NCI-H2196 (cell line): Measurements from ENCODE around the gene CLMN.
"Not testable (repeated sequence)": the region's sequence is repeated elsewhere in the genome, so short reads cannot be mapped to it uniquely, and the experiment has no call there.

ENCODE experiments used
- DNase-seq: peaks from one replicate; lab custom pipeline; 2025; ENCODE audit not compliant: unreplicated experiment; lab: John Stamatoyannopoulos, UW

The CLMN gene

GRCh38 chr14:95289323-95290010, 30.2 kb downstream of the CLMN start:
- no peak for DNase-seq

- no peak for DNase-seq
Measured at GRCh38 chr14:95288672-95289322, 30.9 kb downstream of the CLMN start.

GRCh38 chr14:95287176-95287754, 32.4 kb downstream of the CLMN start:
- no peak for DNase-seq

- no peak for DNase-seq
Measured at GRCh38 chr14:95286645-95287044, 33.1 kb downstream of the CLMN start.

DNA sequence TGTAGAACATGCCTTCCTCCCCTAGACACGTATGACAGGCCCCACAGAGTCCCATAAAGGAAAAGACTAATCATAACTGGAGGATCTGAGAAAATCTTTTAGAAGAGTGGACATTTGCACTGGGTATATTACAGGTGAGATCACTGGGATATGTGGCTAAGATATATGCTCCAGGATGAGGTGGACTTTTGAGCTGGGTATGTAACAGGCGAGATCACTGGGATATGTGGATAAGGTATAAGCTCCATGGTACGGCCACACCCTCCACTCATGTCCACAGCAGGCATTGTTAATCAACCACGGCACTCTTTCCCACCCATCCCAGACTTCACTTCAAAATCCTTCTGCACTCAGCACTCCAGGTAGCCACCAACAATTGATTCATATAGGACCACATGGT, 34.1 kb downstream of the CLMN start:
- no peak for DNase-seq

GRCh38 chr14:95283802-95284201, 35.9 kb downstream of the CLMN start:
- DNase-seq, result not testable (repeated sequence)

DNA sequence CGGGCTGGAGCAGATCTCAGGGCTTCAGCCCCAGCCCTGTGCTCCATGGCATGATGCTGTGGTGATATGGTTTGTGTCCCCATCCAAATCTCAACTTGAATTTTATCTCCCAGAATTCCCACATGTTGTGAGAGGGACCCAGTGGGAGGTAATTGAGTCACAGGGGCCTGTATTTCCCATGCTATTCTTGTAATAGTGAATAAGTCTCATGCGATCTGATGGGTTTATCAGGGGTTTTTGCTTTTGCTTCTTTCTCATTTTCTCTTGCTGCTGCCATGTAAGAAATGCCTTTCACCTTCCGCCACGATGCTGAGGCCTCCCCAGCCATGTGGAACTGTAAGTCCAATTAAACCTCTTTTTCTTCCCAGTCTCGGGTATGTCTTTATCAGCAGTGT, 36.7 kb downstream of the CLMN start:
- not testable (repeated sequence) for DNase-seq

DNA sequence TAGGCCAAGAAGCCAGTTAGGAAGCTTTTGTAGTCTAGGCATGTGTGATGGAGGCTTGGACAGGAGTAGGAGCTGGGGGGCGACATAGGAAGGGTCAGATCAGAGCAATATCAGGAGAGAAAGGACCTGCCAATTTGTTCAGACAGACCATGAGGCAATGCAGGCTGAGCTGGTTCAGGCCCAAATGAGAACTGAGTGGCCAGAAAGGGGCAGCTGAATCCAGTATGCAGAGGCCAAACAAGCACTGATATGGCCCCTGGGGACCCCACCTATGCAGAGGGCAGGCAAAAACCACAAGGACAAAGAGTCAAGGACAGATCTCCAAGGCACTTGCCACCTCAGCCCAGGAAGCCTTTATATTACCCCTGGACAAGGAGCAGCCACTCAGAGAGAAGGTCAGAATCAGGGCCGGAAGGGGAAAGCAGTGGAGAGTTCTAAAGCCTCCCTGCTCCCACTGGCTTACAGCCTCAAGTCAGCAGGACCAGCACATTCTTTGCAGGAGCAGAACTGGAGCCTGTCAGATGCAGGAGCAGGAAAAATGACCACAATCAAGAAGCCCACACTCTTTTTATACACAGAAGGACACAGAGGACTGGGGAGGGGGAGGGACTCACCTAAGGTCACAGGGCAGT, 37.2 kb downstream of the CLMN start:
- DNase-seq, result no peak

DNA sequence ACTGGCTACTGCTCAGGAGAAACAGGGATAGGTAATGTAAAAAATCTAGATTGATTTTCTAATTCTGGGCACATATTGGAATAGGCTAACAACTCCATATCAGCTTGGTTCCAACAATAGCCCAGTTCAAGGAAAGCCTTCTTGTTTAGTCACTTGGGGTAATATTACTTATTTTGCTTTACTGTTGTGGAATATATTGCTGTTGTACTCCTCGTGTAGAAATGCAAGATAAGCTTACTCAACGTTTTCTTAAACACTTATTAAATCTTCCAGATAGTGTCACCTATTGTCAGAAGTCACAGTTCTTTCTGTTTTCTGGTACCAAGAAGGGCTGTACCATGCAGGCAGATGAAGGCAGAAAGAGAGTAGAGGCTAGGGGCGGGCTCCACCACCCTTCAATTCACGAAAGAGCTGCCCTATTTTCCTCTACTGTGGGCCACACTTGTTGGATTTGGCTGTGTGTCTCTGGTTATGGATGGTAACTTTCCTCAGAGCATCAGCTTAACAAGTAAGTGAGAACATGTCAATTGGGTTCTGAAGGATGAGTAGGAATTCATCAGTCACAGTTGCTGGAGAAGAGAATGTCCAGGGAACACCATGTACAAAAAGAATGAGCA, 38.0 kb downstream of the CLMN start:
- no peak for DNase-seq

DNA sequence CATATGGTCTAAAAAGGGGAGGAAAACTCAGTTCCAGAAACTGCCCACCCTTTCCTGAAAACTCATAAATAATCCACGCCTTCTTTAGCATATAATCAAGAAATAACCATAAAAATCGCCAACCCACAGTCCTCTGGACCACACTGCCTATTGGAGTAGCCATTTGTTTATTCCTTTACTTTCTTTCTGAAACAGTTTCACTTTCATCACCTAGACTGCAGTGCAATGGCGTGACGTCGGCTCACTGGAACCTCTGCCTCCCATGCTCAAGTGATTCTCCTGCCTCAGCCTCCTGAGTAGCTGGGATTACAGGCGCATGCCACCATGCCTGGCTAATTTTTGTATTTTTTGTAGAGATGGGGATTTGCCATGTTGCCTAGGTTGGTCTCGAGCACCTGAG, 44.2 kb downstream of the CLMN start:
- DNase-seq, result no peak

- no peak for DNase-seq
Measured at GRCh38 chr14:95274874-95275273, 44.8 kb downstream of the CLMN start.

DNA sequence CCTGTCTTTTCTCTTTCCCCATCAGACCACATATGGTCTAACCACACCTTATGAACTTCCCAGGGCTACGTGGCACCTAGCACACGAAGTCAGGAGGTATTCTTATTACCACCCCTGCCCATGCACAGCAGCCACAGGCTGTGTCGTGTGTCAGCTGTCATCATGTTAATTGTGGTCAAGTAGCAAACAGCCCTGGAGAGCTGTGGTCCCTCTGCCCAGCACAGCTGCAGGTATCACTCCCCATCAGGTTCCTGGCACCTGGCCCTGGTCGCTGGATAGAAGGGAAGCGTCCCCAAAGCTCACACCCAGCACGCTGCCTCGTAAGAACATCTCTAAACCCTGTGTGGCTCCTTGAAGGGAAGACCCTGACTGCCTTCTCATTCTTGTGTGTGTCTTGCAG, 45.4 kb downstream of the CLMN start:
- no peak for DNase-seq

DNA sequence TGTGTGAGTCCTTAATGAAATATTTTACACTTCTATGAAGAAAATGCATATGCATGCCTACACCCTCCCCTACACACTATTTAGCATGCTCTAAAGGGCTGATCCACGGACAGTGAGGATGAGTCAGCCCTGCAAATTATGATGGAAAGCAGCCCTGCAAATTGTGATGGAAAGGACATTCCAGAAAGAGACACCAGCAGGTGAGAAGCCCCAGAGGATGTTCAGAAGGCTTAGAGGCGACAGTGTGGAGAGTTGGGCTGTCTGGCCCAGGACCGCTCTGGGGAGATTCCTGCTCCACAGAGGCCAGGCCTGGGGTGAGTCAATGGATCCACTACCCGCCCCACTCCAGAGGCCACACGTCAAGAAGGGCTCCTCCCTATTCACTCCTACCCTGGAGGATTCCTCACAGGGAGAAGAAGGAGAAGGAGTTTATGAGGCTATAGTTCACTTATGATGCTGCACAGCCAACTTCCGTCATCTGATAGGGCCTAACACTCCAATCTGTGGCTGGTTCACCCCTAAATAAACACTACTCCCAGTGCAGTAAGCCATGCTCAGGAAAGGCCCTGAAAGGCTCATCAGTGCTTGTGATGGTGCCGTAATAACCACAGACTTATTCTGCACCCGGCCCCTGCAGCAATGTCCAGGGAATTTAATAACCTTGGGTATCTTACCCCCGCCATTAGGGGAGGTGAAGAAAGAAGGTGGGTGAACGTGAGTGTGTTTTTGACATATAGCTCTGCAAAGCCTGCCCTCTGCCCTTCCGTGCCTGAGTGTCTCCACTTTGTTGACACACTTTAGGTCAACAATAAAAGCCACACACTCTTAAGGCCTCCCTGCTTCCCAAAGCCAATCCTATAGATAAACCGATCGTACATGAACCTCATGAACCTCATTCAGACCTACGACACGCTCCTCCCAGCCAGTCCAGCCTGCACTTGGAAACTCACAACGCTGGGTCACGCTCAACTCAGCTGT, 46.4 kb downstream of the CLMN start:
- no peak for DNase-seq

GRCh38 chr14:95272057-95272456, 47.7 kb downstream of the CLMN start:
- DNase-seq, result no peak

DNA sequence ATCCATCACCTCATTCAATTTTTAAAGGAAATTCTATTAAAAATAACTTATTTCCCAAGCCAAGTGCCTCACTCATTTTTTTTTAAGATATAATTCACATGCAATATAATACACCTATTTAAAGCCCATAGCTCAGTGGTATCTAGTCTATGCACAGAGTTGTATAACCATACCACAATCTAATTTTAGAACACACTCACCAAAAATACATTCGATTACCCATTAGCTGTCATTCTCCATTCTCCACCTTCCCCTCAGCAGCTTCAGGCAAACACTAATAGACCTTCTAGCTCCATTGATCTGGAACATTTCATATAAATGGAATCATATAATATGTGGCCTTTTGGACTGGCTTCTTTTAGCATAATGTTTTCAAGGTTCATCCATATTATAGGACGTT, 49.5 kb downstream of the CLMN start:
- DNase-seq, result no peak

DNA sequence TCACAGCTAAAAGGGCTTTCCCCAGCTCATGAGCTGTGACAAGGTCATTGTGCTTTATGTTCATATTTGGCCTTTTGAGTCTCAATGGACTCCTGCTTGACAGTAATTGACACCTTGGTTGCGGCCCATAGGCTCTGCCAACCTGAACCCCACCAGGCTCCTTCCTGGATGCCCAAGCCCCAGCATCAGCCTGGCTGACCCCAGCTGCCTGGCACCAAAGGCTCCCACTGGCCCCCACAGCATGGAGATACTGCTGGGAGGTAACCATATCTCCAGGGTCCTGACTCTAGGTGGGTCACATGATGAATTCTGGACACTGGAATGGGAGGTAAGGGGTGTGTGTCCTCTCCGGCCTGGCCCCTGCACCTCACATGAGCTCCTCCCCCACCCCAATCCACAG, 50.2 kb downstream of the CLMN start:
- no peak for DNase-seq

DNA sequence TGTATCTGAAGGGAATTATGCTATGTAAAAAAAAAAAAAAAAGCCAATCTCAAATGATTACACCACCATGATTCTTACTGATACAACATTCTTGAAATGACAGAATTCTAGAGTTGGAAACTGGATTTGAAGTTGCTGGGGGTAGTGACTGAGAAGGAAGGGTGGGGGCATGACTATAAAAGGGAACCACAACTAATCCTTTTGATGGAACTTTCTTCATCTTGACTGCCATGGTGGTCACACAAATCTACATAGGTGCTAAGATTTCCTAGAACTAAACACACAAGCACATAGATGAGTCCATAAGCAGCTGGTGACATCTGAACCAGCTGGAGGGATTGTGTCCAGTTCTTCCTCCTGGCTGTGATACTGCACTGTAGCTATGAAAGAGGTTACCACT, 51.4 kb downstream of the CLMN start:
- no peak for DNase-seq

DNA sequence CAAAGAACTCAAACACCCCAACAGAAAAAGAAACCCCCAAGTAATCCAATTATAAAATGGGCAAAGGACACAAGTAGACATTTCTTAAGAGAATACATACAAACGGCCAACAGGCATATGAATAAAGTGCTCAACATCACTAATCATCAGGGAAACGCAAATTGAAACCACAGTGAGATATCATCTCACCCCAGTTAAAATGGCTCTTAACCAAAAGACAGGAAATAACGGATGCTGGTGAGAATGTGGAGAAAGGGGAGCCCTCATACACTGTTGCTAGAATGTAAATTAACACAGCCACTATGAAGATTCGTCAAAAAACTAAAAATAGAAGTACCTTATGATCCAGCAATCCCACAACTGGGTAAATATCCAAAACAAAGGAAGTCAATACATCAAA, 52.4 kb downstream of the CLMN start:
- DNase-seq, result no peak

- peak; percentile 64 for DNase-seq
Measured at GRCh38 chr14:95265106-95266094, 54.3 kb downstream of the CLMN start.
